Endothelial cell of umbilical vein (primary cell): ENCODE data around the gene KCNK15. TPM values are rescaled to one million over a fixed set of nuclear protein-coding genes. Genes with fewer than 3 reads are reported as not detected.

Experiments used
- BruUV-seq: library from RNA; stranded (reverse); fragments of 400-500 nt; replicated peaks from 2 replicates; lab custom pipeline; 2021; lab: Mats Ljungman, UMichigan
- CTCF ChIA-PET: fragments of 300-600, 350-600 bp; sonication (Branson Sonifier 250); formaldehyde crosslinking; loops from one replicate; lab custom pipeline; 2021; ENCODE audit warnings: antibody characterized with exemption, inconsistent platforms; lab: Charles Lee
- POLR2A ChIA-PET: fragments of 300-600, 350-600 bp; sonication (Branson Sonifier 250); formaldehyde crosslinking; loops from one replicate; lab custom pipeline; 2021; ENCODE audit warnings: antibody characterized with exemption, inconsistent platforms; lab: Charles Lee
- DNase-seq: peaks from one replicate; pipeline ENCODE4 v3.0.0-alpha.2; 2011; ENCODE audit warnings: low read depth, low spot score
- FAIRE-seq: peaks from 2 replicates; lab custom pipeline; 2011; peaks lifted over from hg19 to GRCh38; lab: Jason Lieb, UNC
- H2AFZ ChIP-seq: 2 replicates; pipeline ENCODE4 v1.6.0; 2012; ENCODE audit warnings: low read depth, low read length, control low read depth, inconsistent platforms
- H3K27ac ChIP-seq: 2 replicates; pipeline ENCODE4 v1.5.1; 2011; ENCODE audit warnings: low read depth, mild to moderate bottlenecking, control low read depth, low read length, moderate library complexity; ENCODE audit not compliant: insufficient read depth
- H3K27me3 ChIP-seq, 2 experiments: 2 replicates each; pipeline versions ENCODE4 v1.6.0 to v1.6.1; 2011; ENCODE audit warnings: low read length in 2 of 2, mixed read lengths in 1 of 2; ENCODE audit not compliant: control insufficient read depth in 2 of 2, insufficient read depth in 2 of 2
- H3K36me3 ChIP-seq, 2 experiments: 2 replicates in 1 of 2; 3 replicates in 1 of 2; pipeline ENCODE4 v1.5.1; 2011; ENCODE audit warnings: low read length in 2 of 2, mild to moderate bottlenecking in 1 of 2, moderate library complexity in 1 of 2; ENCODE audit not compliant: control insufficient read depth in 2 of 2, insufficient read depth in 2 of 2; ENCODE audit errors: extremely low read depth in 1 of 2
- H3K4me1 ChIP-seq: 3 replicates; pipeline ENCODE4 v1.5.1; 2011; ENCODE audit warnings: mild to moderate bottlenecking, low read length; ENCODE audit not compliant: control insufficient read depth, insufficient read depth; ENCODE audit errors: extremely low read depth
- H3K4me2 ChIP-seq: 2 replicates; pipeline ENCODE4 v1.6.1; 2011; ENCODE audit warnings: low read length, control low read depth, mixed read lengths; ENCODE audit not compliant: insufficient read depth
- H3K4me3 ChIP-seq, 3 experiments: fragments of 200-600 bp in 1 of 3; sonication (generic), shearing (Covaris generic) in 1 of 3; replicated peaks in 1 of 3; 2 replicates each; pipeline ENCODE4 v1.5.1; 2011 to 2016; ENCODE audit warnings: control low read depth in 3 of 3, low read length in 3 of 3, mild to moderate bottlenecking in 2 of 3, inconsistent platforms in 1 of 3, low read depth in 1 of 3, moderate library complexity in 1 of 3; ENCODE audit not compliant: insufficient read depth in 1 of 3
- H3K79me2 ChIP-seq: 2 replicates; pipeline ENCODE4 v1.6.0; 2012; ENCODE audit warnings: low read length, inconsistent platforms; ENCODE audit not compliant: control insufficient read depth, insufficient read depth
- H3K9ac ChIP-seq: replicated peaks from 2 replicates; pipeline ENCODE3; 2011; ENCODE audit warnings: low read length, control low read depth; ENCODE audit not compliant: insufficient read depth; ENCODE audit errors: extremely low read depth
- H3K9me1 ChIP-seq: replicated peaks from 3 replicates; pipeline ENCODE4 v1.6.0; 2011; ENCODE audit warnings: mild to moderate bottlenecking, low read length; ENCODE audit not compliant: control insufficient read depth, insufficient read depth; ENCODE audit errors: extremely low read depth
- H3K9me3 ChIP-seq: replicated peaks from 2 replicates; pipeline ENCODE4 v1.5.1; 2012; ENCODE audit warnings: low read length, inconsistent platforms; ENCODE audit not compliant: control insufficient read depth, insufficient read depth
- H4K20me1 ChIP-seq: replicated peaks from 2 replicates; pipeline ENCODE3; 2011; ENCODE audit warnings: mild to moderate bottlenecking, low read length; ENCODE audit not compliant: control insufficient read depth, insufficient read depth; ENCODE audit errors: extremely low read depth
- CTCF ChIP-seq, 2 donors: IDR thresholded peaks; 1 replicate in 1 of 2; 2 replicates in 1 of 2; pipeline ENCODE4 v1.5.1; 2011; ENCODE audit warnings: low read length in 2 of 2, mild to moderate bottlenecking in 2 of 2, moderate library complexity in 2 of 2, control low read depth in 1 of 2, inconsistent platforms in 1 of 2, low read depth in 1 of 2; ENCODE audit not compliant: insufficient read depth in 1 of 2; ENCODE audit errors: extremely low read depth in 1 of 2
- EZH2 ChIP-seq: IDR thresholded peaks from 2 replicates; pipeline ENCODE4 v1.6.1; 2012; ENCODE audit warnings: borderline replicate concordance, low read depth, mild to moderate bottlenecking, moderate library complexity, low read length, inconsistent platforms; ENCODE audit not compliant: severe bottlenecking
- FOS ChIP-seq: IDR thresholded peaks from 2 replicates; pipeline ENCODE4 v1.6.1; 2011; ENCODE audit warnings: mild to moderate bottlenecking, low read length, moderate library complexity, borderline replicate concordance; ENCODE audit not compliant: insufficient read depth
- GATA2 ChIP-seq: IDR thresholded peaks from 2 replicates; pipeline ENCODE4 v1.7.0; 2011; ENCODE audit warnings: low read depth, mild to moderate bottlenecking, moderate library complexity, mixed read lengths, low read length; ENCODE audit not compliant: insufficient read length, insufficient read depth
- JUN ChIP-seq: IDR thresholded peaks from 2 replicates; pipeline ENCODE4 v1.6.1; 2011; ENCODE audit warnings: borderline replicate concordance, low read depth; ENCODE audit not compliant: insufficient read length, insufficient read depth
- MYC ChIP-seq: IDR thresholded peaks from one replicate; pipeline ENCODE4 v1.6.1; 2011; ENCODE audit warnings: mild to moderate bottlenecking, low read depth, low read length
- POLR2A ChIP-seq: IDR thresholded peaks from 2 replicates; pipeline ENCODE4 v1.6.1; 2012; ENCODE audit warnings: low read depth, mild to moderate bottlenecking, control low read depth, low read length
- POLR2AphosphoS5 ChIP-seq: IDR thresholded peaks from 2 replicates; pipeline ENCODE4 v1.6.1; 2012; ENCODE audit warnings: low read depth, mild to moderate bottlenecking, control low read depth, low read length, moderate library complexity; ENCODE audit not compliant: insufficient read depth
- dilution Hi-C: fragments of 300-500 bp; cut with MboI; formaldehyde crosslinking; loops from one replicate; pipeline ENCODE4 v1.15.0; 2019; ENCODE audit warnings: low sequenced_read_pairs; ENCODE audit not compliant: extremely low pct_ligation_motif_present
- intact Hi-C: fragments of 100-400 bp; cut with micrococcal nuclease; formaldehyde crosslinking; loops from one replicate; pipeline ENCODE4 v1.10.0; 2022
- polyA plus RNA-seq, 4 experiments: library from polyadenylated mRNA; depleted of rRNA in 3 of 4; stranded (reverse) in 3 of 4; unstranded in 1 of 4; fragments of >200 nt; gene quantifications; 2 replicates each; pipeline versions ENCODE4 v1.2.1 to v1.2.3, GENCODE V29; 2011 to 2012; ENCODE audit warnings: missing spikeins in 1 of 4
- total RNA-seq: library from RNA; stranded (reverse); gene quantifications from 2 replicates; pipeline ENCODE4 v1.2.3, GENCODE V29; 2021

Gene KCNK15
- total and polyA plus RNA-seq, 2 donors (not counting 3 experiments of a cell fraction or from before 2014, with no cell fraction given): 0.06 TPM; not detected in 1

DNA sequence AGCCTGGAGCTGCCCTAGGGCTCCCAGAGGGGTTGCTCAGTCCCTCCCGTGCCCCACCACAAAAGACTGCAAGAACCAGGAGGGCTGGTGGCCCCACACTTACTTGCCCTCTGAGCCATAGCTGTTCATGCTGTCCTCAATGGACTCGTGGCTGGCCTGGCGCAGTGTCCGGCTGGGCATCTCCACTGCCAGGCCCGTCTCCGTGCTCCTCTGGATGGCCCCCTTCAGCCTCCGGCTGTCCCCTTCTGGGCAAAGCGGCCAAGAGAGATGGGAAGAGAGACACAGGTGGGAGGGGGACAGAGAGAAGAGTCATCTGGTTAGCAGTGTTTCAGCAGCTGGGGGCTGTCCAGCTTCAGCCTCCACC is 25.5 kb downstream of the KCNK15 start:
- Histone ChIP-seq H3K79me2 (no peaks in the 10 kb centered on the region), H3K9ac (no peak overlapping the region), H3K4me2 (no peak overlapping the region), H2AFZ (no peak overlapping the region), H4K20me1 (no peaks in the 10 kb centered on the region), H3K27ac (no peak overlapping the region), H3K27me3 (no peaks in the 10 kb centered on the region), H3K9me1 (no peaks in the 10 kb centered on the region), H3K9me3 (no peaks in the 10 kb centered on the region), H3K4me1 (no peaks in the 10 kb centered on the region), H3K4me3 (no peak overlapping the region), H3K36me3 (no peaks in the 10 kb centered on the region)
- dilution Hi-C loops (no loop called here), intact Hi-C loops (no loop called here)
- ChIA-PET CTCF (interaction anchor here (1.5 kb wide), 1 partner anchor 13 kb away, joined by 3 read pairs; no protein-coding TSS in a partner anchor), POLR2A (no interaction called here)
- TF ChIP-seq CTCF (IDR thresholded peaks at IDR 0.05; ENCODE audit: extremely low read depth in 1 of 2, insufficient read depth in 1 of 2, low read depth in 1 of 2, low read length in 2 of 2) (no peak), FOS (no peak)
- BruUV-seq: no TSS peak
- no peak for DNase-seq
- no peak for FAIRE-seq

- Histone ChIP-seq H3K4me1 (no peaks in the 10 kb centered on the region), H3K4me2 (no peak overlapping the region), H3K27me3 (no peaks in the 10 kb centered on the region), H2AFZ (no peak overlapping the region), H3K9ac (no peak overlapping the region), H4K20me1 (no peaks in the 10 kb centered on the region), H3K36me3 (no peaks in the 10 kb centered on the region), H3K27ac (no peak overlapping the region), H3K9me1 (no peaks in the 10 kb centered on the region), H3K9me3 (no peaks in the 10 kb centered on the region), H3K79me2 (no peaks in the 10 kb centered on the region), H3K4me3 (no peak overlapping the region)
- dilution Hi-C loops (no loop called here), intact Hi-C loops (no loop called here)
- BruUV-seq: no TSS peak
- ChIA-PET CTCF (no interaction called here), POLR2A (no interaction called here)
- no peak for DNase-seq
- no peak for TF ChIP-seq GATA2
- no peak for TF ChIP-seq POLR2A
- no peak for TF ChIP-seq MYC
- no peak for TF ChIP-seq EZH2
- TF ChIP-seq JUN: no peak
- no peak for TF ChIP-seq POLR2AphosphoS5
- TF ChIP-seq FOS: no peak
- TF ChIP-seq CTCF (IDR thresholded peaks at IDR 0.05; ENCODE audit: extremely low read depth in 1 of 2, insufficient read depth in 1 of 2, low read depth in 1 of 2, low read length in 2 of 2): no peak
- FAIRE-seq: no peak
These were observed 27.0 kb downstream of the KCNK15 start for GRCh38 chr20:44772636-44773035.
